ENCODE data around the gene MAP3K2. TPM values are rescaled to one million over a fixed set of nuclear protein-coding genes. Genes with fewer than 3 reads are reported as not detected.

MAP3K2 gene
- total and polyA plus RNA-seq, 9 donors, result 10.8 to 28.4 (median 16.2) TPM

Other genes starting within 250 kb of the MAP3K2 start
- gene CYP27C1, start 167.7 kb downstream of the MAP3K2 start, total RNA-seq, result 2.3 TPM
- 1 to 10 TPM; 4.3 to 7.8 (median 5.1) TPM for gene CYP27C1, start 167.7 kb downstream of the MAP3K2 start, polyA plus RNA-seq (ENCODE audit: insufficient read depth in 1 of 8, insufficient read length in 8 of 8, low replicate concordance in 1 of 8)
- 26.3 TPM for gene ERCC3, start 93.8 kb downstream of the MAP3K2 start, total RNA-seq
- gene ERCC3, start 93.8 kb downstream of the MAP3K2 start, polyA plus RNA-seq (ENCODE audit: insufficient read depth in 1 of 8, insufficient read length in 8 of 8, low replicate concordance in 1 of 8), result 10 to 100 TPM; 37.9 to 47.7 (median 41.7) TPM
- 0.04 TPM for gene PROC, start 30.5 kb upstream of the MAP3K2 start, total RNA-seq
- gene PROC, start 30.5 kb upstream of the MAP3K2 start, polyA plus RNA-seq (ENCODE audit: insufficient read depth in 1 of 8, insufficient read length in 8 of 8, low replicate concordance in 1 of 8), result 1 to 10 TPM in 1 of 8 donors, under 1 TPM in 7; 0.16 to 1.2 (median 0.44) TPM
- 43.0 TPM for gene IWS1, start 138.5 kb upstream of the MAP3K2 start, total RNA-seq
- gene IWS1, start 138.5 kb upstream of the MAP3K2 start, polyA plus RNA-seq (ENCODE audit: insufficient read depth in 1 of 8, insufficient read length in 8 of 8, low replicate concordance in 1 of 8), result 10 to 100 TPM; 43.9 to 58.5 (median 49.1) TPM
- 0.31 TPM for gene MYO7B, start 147.7 kb upstream of the MAP3K2 start, total RNA-seq
- gene MYO7B, start 147.7 kb upstream of the MAP3K2 start, polyA plus RNA-seq (ENCODE audit: insufficient read depth in 1 of 8, insufficient read length in 8 of 8, low replicate concordance in 1 of 8), result 10 to 100 TPM in 1 of 8 donors, 1 to 10 TPM in 3, under 1 TPM in 4; 0.31 to 15.1 (median 1.0) TPM

Measured in muscle of leg (tissue), 9 donors.